Liver (tissue), 9 donors: ENCODE results near the gene MAT2A. TPM values are rescaled to one million over a fixed set of nuclear protein-coding genes. Genes with fewer than 3 reads are reported as not detected.

ENCODE experiments used
- DNase-seq: peaks from one replicate; pipeline ENCODE4 v3.0.0-alpha.2; 2017; ENCODE audit warnings: low spot score
- H3K27ac ChIP-seq, 2 donors: one replicate each; pipeline ENCODE4 v1.7.0; 2013; ENCODE audit warnings: inconsistent platforms in 2 of 2, low read length in 2 of 2, control low read depth in 1 of 2, low read depth in 1 of 2, mild to moderate bottlenecking in 1 of 2
- H3K27me3 ChIP-seq, 4 donors: one replicate each; pipeline versions ENCODE4 v1.6.1 to v1.7.0; 2013; ENCODE audit warnings: low read length in 3 of 4, inconsistent platforms in 1 of 4, mild to moderate bottlenecking in 1 of 4, moderate library complexity in 1 of 4; ENCODE audit not compliant: control insufficient read depth in 4 of 4, insufficient read depth in 4 of 4
- H3K36me3 ChIP-seq, 4 donors: one replicate each; pipeline versions ENCODE4 v1.6.1 to v1.7.0; 2013; ENCODE audit warnings: low read length in 3 of 4, mild to moderate bottlenecking in 3 of 4, low read depth in 1 of 4, moderate library complexity in 1 of 4; ENCODE audit not compliant: control insufficient read depth in 4 of 4, insufficient read depth in 3 of 4
- H3K4me1 ChIP-seq, 4 donors: one replicate each; pipeline versions ENCODE4 v1.6.1 to v1.7.0; 2013; ENCODE audit warnings: low read length in 3 of 4, mild to moderate bottlenecking in 3 of 4, moderate library complexity in 1 of 4; ENCODE audit not compliant: control insufficient read depth in 4 of 4, insufficient read depth in 4 of 4
- H3K4me3 ChIP-seq, 3 donors: one replicate each; pipeline versions ENCODE4 v1.6.1 to v1.7.0; 2013; ENCODE audit warnings: low read length in 3 of 3, control low read depth in 1 of 3, low read depth in 1 of 3, mild to moderate bottlenecking in 1 of 3
- H3K9ac ChIP-seq, 2 donors: one replicate each; pipeline ENCODE4 v1.7.0; 2013; ENCODE audit warnings: low read length in 2 of 2, mild to moderate bottlenecking in 2 of 2, moderate library complexity in 2 of 2, control low read depth in 1 of 2, low read depth in 1 of 2
- H3K9me3 ChIP-seq, 4 donors: one replicate each; pipeline versions ENCODE4 v1.6.1 to v1.7.0; 2013; ENCODE audit warnings: low read length in 3 of 4; ENCODE audit not compliant: control insufficient read depth in 4 of 4
- ATF3 ChIP-seq: IDR thresholded peaks from 2 replicates; pipeline ENCODE4 v1.6.1; 2016; ENCODE audit warnings: antibody characterized with exemption
- CTCF ChIP-seq: fragments of 150-350 bp; IDR thresholded peaks from 2 replicates; pipeline ENCODE4 v1.5.1; 2017; ENCODE audit warnings: improper control_type of control experiment, low read depth, low read length; ENCODE audit not compliant: missing input control
- EGR1 ChIP-seq, 2 donors: IDR thresholded peaks; 2 replicates each; pipeline ENCODE4 v1.6.1; 2016 to 2018; ENCODE audit warnings: antibody characterized with exemption in 2 of 2, low read depth in 2 of 2
- FOXA2 ChIP-seq: IDR thresholded peaks from 2 replicates; pipeline ENCODE4 v1.6.1; 2016; ENCODE audit warnings: antibody characterized with exemption
- GABPA ChIP-seq, 2 donors: IDR thresholded peaks in 1 of 2; conservative IDR thresholded peaks in 1 of 2; 2 replicates each; pipeline ENCODE4 v1.6.1; 2016; ENCODE audit warnings: antibody characterized with exemption in 2 of 2, mild to moderate bottlenecking in 1 of 2, moderate library complexity in 1 of 2
- HNF4A ChIP-seq, 2 donors: conservative IDR thresholded peaks; 2 replicates each; pipeline ENCODE4 v1.6.1; 2016; ENCODE audit warnings: antibody characterized with exemption in 2 of 2, mild to moderate bottlenecking in 2 of 2
- HNF4G ChIP-seq: IDR thresholded peaks from 2 replicates; pipeline ENCODE4 v1.6.1; 2016; ENCODE audit warnings: antibody characterized with exemption
- JUND ChIP-seq, 2 donors: IDR thresholded peaks; 2 replicates each; pipeline ENCODE4 v1.6.1; 2016; ENCODE audit warnings: antibody characterized with exemption in 2 of 2
- MAX ChIP-seq: IDR thresholded peaks from 2 replicates; pipeline ENCODE4 v1.6.1; 2016; ENCODE audit warnings: antibody characterized with exemption
- NR2F2 ChIP-seq: IDR thresholded peaks from 2 replicates; pipeline ENCODE4 v1.6.1; 2016; ENCODE audit warnings: antibody characterized with exemption
- REST ChIP-seq: IDR thresholded peaks from 2 replicates; pipeline ENCODE4 v1.6.1; 2016; ENCODE audit warnings: antibody characterized with exemption, mild to moderate bottlenecking
- SP1 ChIP-seq: IDR thresholded peaks from 2 replicates; pipeline ENCODE4 v1.6.1; 2018; ENCODE audit warnings: antibody characterized with exemption, mild to moderate bottlenecking
- YY1 ChIP-seq: IDR thresholded peaks from 2 replicates; pipeline ENCODE4 v1.6.1; 2016; ENCODE audit warnings: antibody characterized with exemption, mild to moderate bottlenecking
- ZBTB33 ChIP-seq: IDR thresholded peaks from 2 replicates; pipeline ENCODE4 v1.6.1; 2016; ENCODE audit warnings: antibody characterized with exemption
- WGBS: extraction: QIAGEN DNeasy Blood & Tissue Kit; methylation state at CpG from one replicate; pipeline ENCODE4 v1.1.7; 2013; 5-methylcytosine and 5-hydroxymethylcytosine counted together
- polyA plus RNA-seq, 2 donors: library from polyadenylated mRNA; stranded (reverse) in 1 of 2; unstranded in 1 of 2; fragments of 200-250 nt in 1 of 2; fragments of >200 nt in 1 of 2; fragmentation: Nextera tagmentation in 1 of 2; extraction: Ambion mirVana in 1 of 2; gene quantifications; one replicate each; pipeline versions ENCODE4 v1.2.1 to v1.2.3, GENCODE V29; 2013 to 2015
- total RNA-seq, 2 donors: library from RNA; depleted of rRNA; stranded (reverse); fragments of >200 nt; gene quantifications; one replicate each; pipeline ENCODE4 v1.2.3, GENCODE V29; 2014
- donor health status: healthy.
- donor health status: healthy.
- donor health status: healthy.
- donor health status: healthy.
- donor health status: healthy.

MAT2A gene
- total and polyA plus RNA-seq, 4 donors = 48.3 to 104 (median 79.9) TPM

- DNase-seq = no peak
- no peaks in the 10 kb centered on the region for H3K27me3 ChIP-seq
- no peaks in the 10 kb centered on the region for H3K36me3 ChIP-seq
- no peak overlapping the region for H3K9ac ChIP-seq
- H3K9me3 ChIP-seq = no peaks in the 10 kb centered on the region
- H3K4me3 ChIP-seq = no peak overlapping the region
- no peaks in the 10 kb centered on the region for H3K4me1 ChIP-seq
- 97% methylated on average over 3 of the region's 3 CpGs for WGBS
- H3K27ac ChIP-seq = no peak overlapping the region
- TF ChIP-seq YY1 = no peak
- TF ChIP-seq JUND (IDR thresholded peaks at IDR 0.05) = no peak
- no peak for TF ChIP-seq GABPA (IDR thresholded peaks at IDR 0.05 in 1 of 2, conservative IDR thresholded peaks at IDR 0.05 in 1 of 2)
- no peak for TF ChIP-seq HNF4A (conservative IDR thresholded peaks at IDR 0.05)
- TF ChIP-seq REST = no peak
- TF ChIP-seq SP1 = no peak
Measured at GRCh38 chr2:85490861-85491755, 47.9 kb upstream of the MAT2A start.

- H3K4me3 ChIP-seq = no peak overlapping the region
- no peak for TF ChIP-seq GABPA (IDR thresholded peaks at IDR 0.05 in 1 of 2, conservative IDR thresholded peaks at IDR 0.05 in 1 of 2)
- no peak for TF ChIP-seq EGR1 (IDR thresholded peaks at IDR 0.05; ENCODE audit: low read depth in 2 of 2)
- no peak for TF ChIP-seq NR2F2
- no peak for TF ChIP-seq CTCF
- WGBS = 97% methylated on average over 1 of the region's 1 CpG
- no peak overlapping the region for H3K27ac ChIP-seq
- H3K4me1 ChIP-seq = peaks cover 0 to 8% (median 6%) of the 10 kb centered on the region in 4 donors
- DNase-seq = no peak
- no peaks in the 10 kb centered on the region for H3K27me3 ChIP-seq
- H3K9ac ChIP-seq = no peak overlapping the region
- H3K9me3 ChIP-seq = no peaks in the 10 kb centered on the region
- H3K36me3 ChIP-seq = no peaks in the 10 kb centered on the region
Measured at GRCh38 chr2:85496436-85496835, 42.5 kb upstream of the MAT2A start.

- peaks cover 0 to 12% (median 8%) of the 10 kb centered on the region in 4 donors for H3K4me1 ChIP-seq
- TF ChIP-seq EGR1 (IDR thresholded peaks at IDR 0.05; ENCODE audit: low read depth in 2 of 2) (no peak), FOXA2 (no peak), MAX (no peak), HNF4G (no peak), HNF4A (conservative IDR thresholded peaks at IDR 0.05) (no peak), ZBTB33 (no peak), SP1 (no peak), YY1 (no peak), JUND (IDR thresholded peaks at IDR 0.05) (no peak), NR2F2 (no peak), ATF3 (no peak), CTCF (no peak)
Measured at GRCh38 chr2:85497944-85498630, 40.9 kb upstream of the MAT2A start.

More at GRCh38 chr2:85497944-85498630, 40.9 kb upstream of the MAT2A start:
- Histone ChIP-seq H3K4me3 (no peak overlapping the region), H3K36me3 (no peaks in the 10 kb centered on the region), H3K27ac (no peak overlapping the region), H3K27me3 (no peaks in the 10 kb centered on the region), H3K9ac (no peak overlapping the region), H3K9me3 (no peaks in the 10 kb centered on the region)
- WGBS = 78% methylated on average over 4 of the region's 4 CpGs
- no peak for DNase-seq
